Brain pericyte (primary cell): ENCODE data around the gene MAPK8.

Experiments used
- DNase-seq: peaks from one replicate; pipeline ENCODE4 v3.0.0-alpha.2; 2012; ENCODE audit warnings: low read depth, low spot score

MAPK8 gene

GRCh38 chr10:48381971-48382370 is 75.5 kb downstream of the MAPK8 start:
- no peak for DNase-seq

GRCh38 chr10:48382982-48383381 is 76.5 kb downstream of the MAPK8 start:
- DNase-seq, result no peak

GRCh38 chr10:48383393-48383792 is 76.9 kb downstream of the MAPK8 start:
- DNase-seq, result no peak

GRCh38 chr10:48384699-48384982 is 78.2 kb downstream of the MAPK8 start:
- DNase-seq, result no peak

GRCh38 chr10:48389272-48389671 is 82.8 kb downstream of the MAPK8 start:
- DNase-seq, result no peak

- DNase-seq, result no peak
Measured at GRCh38 chr10:48389846-48390557, 83.5 kb downstream of the MAPK8 start.

- no peak for DNase-seq
Measured at GRCh38 chr10:48390558-48390871, 84.0 kb downstream of the MAPK8 start.

GRCh38 chr10:48390933-48391845 is 84.7 kb downstream of the MAPK8 start:
- DNase-seq, result no peak

- DNase-seq, result no peak
Measured at GRCh38 chr10:48391994-48392393, 85.5 kb downstream of the MAPK8 start.

GRCh38 chr10:48398261-48398660 is 91.8 kb downstream of the MAPK8 start:
- no peak for DNase-seq

GRCh38 chr10:48399056-48399541 is 92.6 kb downstream of the MAPK8 start:
- DNase-seq, result no peak

GRCh38 chr10:48399551-48399950 is 93.1 kb downstream of the MAPK8 start:
- DNase-seq, result no peak

- DNase-seq, result no peak
Measured at GRCh38 chr10:48400129-48400849, 93.8 kb downstream of the MAPK8 start.

- no peak for DNase-seq
Measured at GRCh38 chr10:48400850-48401220, 94.4 kb downstream of the MAPK8 start.

GRCh38 chr10:48404646-48405045 is 98.2 kb downstream of the MAPK8 start:
- no peak for DNase-seq

GRCh38 chr10:48406204-48406603 is 99.7 kb downstream of the MAPK8 start:
- DNase-seq, result no peak

GRCh38 chr10:48406658-48407057 is 100.2 kb downstream of the MAPK8 start:
- DNase-seq, result no peak

- no peak for DNase-seq
Measured at GRCh38 chr10:48410503-48410902, 104.0 kb downstream of the MAPK8 start.

- DNase-seq, result no peak
Measured at GRCh38 chr10:48411510-48411909, 105.0 kb downstream of the MAPK8 start.

- no peak for DNase-seq
Measured at GRCh38 chr10:48412081-48412480, 105.6 kb downstream of the MAPK8 start.

- DNase-seq, result no peak
Measured at GRCh38 chr10:48412933-48413332, 106.5 kb downstream of the MAPK8 start.

- DNase-seq, result no peak
Measured at GRCh38 chr10:48414160-48414559, 107.7 kb downstream of the MAPK8 start.

GRCh38 chr10:48414778-48415177 is 108.3 kb downstream of the MAPK8 start:
- DNase-seq, result no peak
